OCI-LY1 (cell line): ENCODE results near the gene PPP1R9A.

Source experiments
- H2AFZ ChIP-seq: fragments of 200-600 bp; sonication (generic), shearing (Covaris generic); 2 replicates; pipeline ENCODE4 v1.6.0; 2014; ENCODE audit warnings: antibody characterized with exemption, mild to moderate bottlenecking, low read length
- H3F3A ChIP-seq: fragments of 200-600 bp; sonication (generic), shearing (Covaris generic); 2 replicates; pipeline ENCODE4 v1.6.0; 2014; ENCODE audit warnings: mild to moderate bottlenecking, antibody characterized with exemption, low read length, moderate library complexity; ENCODE audit not compliant: insufficient read depth
- H3K27ac ChIP-seq: fragments of 200-600 bp; sonication (generic); 2 replicates; pipeline ENCODE4 v1.5.1; 2014; ENCODE audit warnings: low read length, mixed run types, mild to moderate bottlenecking, low read depth; ENCODE audit not compliant: poor library complexity, severe bottlenecking
- H3K27me3 ChIP-seq: fragments of 200-600 bp; sonication (generic); 2 replicates; pipeline ENCODE4 v1.6.0; 2014; ENCODE audit warnings: antibody characterized with exemption, mild to moderate bottlenecking, low read length, moderate library complexity; ENCODE audit not compliant: insufficient read depth
- H3K36me3 ChIP-seq: fragments of 200-600 bp; sonication (generic); 2 replicates; pipeline ENCODE4 v1.6.1; 2014; ENCODE audit warnings: mild to moderate bottlenecking, antibody characterized with exemption, low read length, moderate library complexity, mixed read lengths; ENCODE audit not compliant: insufficient read depth
- H3K4me1 ChIP-seq: fragments of 200-600 bp; sonication (generic); 2 replicates; pipeline ENCODE4 v1.5.1; 2014; ENCODE audit warnings: mild to moderate bottlenecking, low read length, moderate library complexity; ENCODE audit not compliant: insufficient read depth, severe bottlenecking
- H3K4me2 ChIP-seq: fragments of 200-600 bp; sonication (generic), shearing (Covaris generic); 2 replicates; pipeline ENCODE4 v1.6.1; 2014; ENCODE audit warnings: low read length
- H3K4me3 ChIP-seq: fragments of 200-600 bp; sonication (generic); 2 replicates; pipeline ENCODE4 v1.5.1; 2014; ENCODE audit warnings: low read length, low read depth, mild to moderate bottlenecking, mixed read lengths; ENCODE audit not compliant: poor library complexity, severe bottlenecking
- H3K79me2 ChIP-seq: fragments of 200-600 bp; shearing (Covaris generic); 2 replicates; pipeline ENCODE4 v1.6.1; 2016; ENCODE audit warnings: mixed run types, low read length, mixed read lengths; ENCODE audit not compliant: insufficient read depth
- H3K9ac ChIP-seq: fragments of 200-600 bp; sonication (generic), shearing (Covaris generic); 2 replicates; pipeline ENCODE4 v1.6.1; 2014; ENCODE audit warnings: mild to moderate bottlenecking, low read length, mixed read lengths
- H3K9me2 ChIP-seq: fragments of 200-600 bp; sonication (generic), shearing (Covaris generic); 2 replicates; pipeline ENCODE4 v1.6.1; 2014; ENCODE audit warnings: low read depth, mild to moderate bottlenecking, low read length, mixed read lengths
- H3K9me3 ChIP-seq: fragments of 200-600 bp; shearing (Covaris generic); 2 replicates; pipeline ENCODE4 v1.6.1; 2014; ENCODE audit warnings: low read length, mixed read lengths
- H4K20me1 ChIP-seq: fragments of 200-600 bp; sonication (generic), shearing (Covaris generic); 2 replicates; pipeline ENCODE4 v1.6.0; 2016; ENCODE audit warnings: mild to moderate bottlenecking, low read length; ENCODE audit not compliant: insufficient read depth
- EZH2 ChIP-seq: fragments of 200-600 bp; sonication (generic), shearing (Covaris generic); IDR thresholded peaks from 2 replicates; pipeline ENCODE4 v1.8.0; 2017; ENCODE audit warnings: borderline replicate concordance, mixed run types, mild to moderate bottlenecking, antibody characterized with exemption, low read length, moderate library complexity, mixed read lengths
- TF ChIP-seq, protein P1 (sequence below): fragments of 200-600 bp; sonication (generic), shearing (Covaris generic); IDR thresholded peaks from 2 replicates; pipeline ENCODE4 v1.5.1; 2017; ENCODE audit warnings: mild to moderate bottlenecking, antibody characterized with exemption, low read length, moderate library complexity, mixed read lengths

Gene PPP1R9A

DNA sequence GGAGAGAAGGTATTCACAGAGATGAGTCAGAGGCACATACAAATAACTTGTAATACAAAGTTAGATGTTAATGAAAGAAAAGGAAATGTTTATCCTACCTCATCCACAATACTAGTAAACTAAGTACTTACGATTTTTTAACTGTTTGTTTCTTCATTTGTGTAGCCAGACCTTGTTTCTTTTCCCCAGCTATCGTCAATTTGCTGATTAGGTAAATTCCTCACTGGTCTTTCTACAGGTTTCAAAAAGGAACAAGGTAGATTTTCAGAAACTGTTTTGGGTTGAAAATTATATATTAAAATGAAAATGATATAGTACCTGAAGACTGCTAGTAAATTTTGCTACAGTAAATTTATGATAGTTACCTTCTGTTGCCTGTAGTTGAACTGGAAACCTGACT, 360.4 kb downstream of the PPP1R9A start:
- H3K4me1 ChIP-seq, result no peaks in the 10 kb centered on the region
- no peaks in the 10 kb centered on the region for H3K9me3 ChIP-seq
- H3F3A ChIP-seq, result no peaks in the 10 kb centered on the region
- H2AFZ ChIP-seq, result no peak overlapping the region
- no peak overlapping the region for H3K9ac ChIP-seq
- H3K9me2 ChIP-seq, result no peaks in the 10 kb centered on the region
- no peaks in the 10 kb centered on the region for H3K79me2 ChIP-seq
- H3K27ac ChIP-seq, result no peak overlapping the region
- TF ChIP-seq, protein P1, sequence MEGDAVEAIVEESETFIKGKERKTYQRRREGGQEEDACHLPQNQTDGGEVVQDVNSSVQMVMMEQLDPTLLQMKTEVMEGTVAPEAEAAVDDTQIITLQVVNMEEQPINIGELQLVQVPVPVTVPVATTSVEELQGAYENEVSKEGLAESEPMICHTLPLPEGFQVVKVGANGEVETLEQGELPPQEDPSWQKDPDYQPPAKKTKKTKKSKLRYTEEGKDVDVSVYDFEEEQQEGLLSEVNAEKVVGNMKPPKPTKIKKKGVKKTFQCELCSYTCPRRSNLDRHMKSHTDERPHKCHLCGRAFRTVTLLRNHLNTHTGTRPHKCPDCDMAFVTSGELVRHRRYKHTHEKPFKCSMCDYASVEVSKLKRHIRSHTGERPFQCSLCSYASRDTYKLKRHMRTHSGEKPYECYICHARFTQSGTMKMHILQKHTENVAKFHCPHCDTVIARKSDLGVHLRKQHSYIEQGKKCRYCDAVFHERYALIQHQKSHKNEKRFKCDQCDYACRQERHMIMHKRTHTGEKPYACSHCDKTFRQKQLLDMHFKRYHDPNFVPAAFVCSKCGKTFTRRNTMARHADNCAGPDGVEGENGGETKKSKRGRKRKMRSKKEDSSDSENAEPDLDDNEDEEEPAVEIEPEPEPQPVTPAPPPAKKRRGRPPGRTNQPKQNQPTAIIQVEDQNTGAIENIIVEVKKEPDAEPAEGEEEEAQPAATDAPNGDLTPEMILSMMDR, result no peak
- no peak for TF ChIP-seq EZH2
- H4K20me1 ChIP-seq, result no peaks in the 10 kb centered on the region
- H3K4me3 ChIP-seq, result no peak overlapping the region
- H3K4me2 ChIP-seq, result no peak overlapping the region
- H3K36me3 ChIP-seq, result no peaks in the 10 kb centered on the region
- no peaks in the 10 kb centered on the region for H3K27me3 ChIP-seq

DNA sequence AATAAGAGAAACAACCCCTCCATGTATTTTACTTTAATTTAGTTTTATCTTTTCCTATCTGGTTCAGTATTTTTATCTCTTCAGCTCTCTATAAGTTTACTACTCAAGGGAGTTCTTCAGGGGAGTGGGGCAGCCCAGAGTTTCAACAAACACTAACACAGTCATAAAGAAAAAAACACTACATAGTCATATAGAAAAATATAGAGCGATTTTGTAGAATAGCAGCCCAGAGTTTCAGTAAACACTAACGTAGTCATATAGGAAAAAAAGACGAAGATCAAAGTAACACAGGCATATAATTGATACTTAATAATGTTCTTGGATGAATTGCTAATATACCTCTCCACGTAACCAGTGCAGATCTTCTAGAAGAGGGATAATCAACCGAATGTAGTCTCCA, 362.2 kb downstream of the PPP1R9A start:
- Histone ChIP-seq H3K9me3 (no peaks in the 10 kb centered on the region), H3K9me2 (no peaks in the 10 kb centered on the region), H3K4me3 (no peak overlapping the region), H3K9ac (no peak overlapping the region), H3K27ac (no peak overlapping the region), H3K4me2 (no peak overlapping the region), H3K4me1 (no peaks in the 10 kb centered on the region), H3F3A (no peaks in the 10 kb centered on the region), H3K36me3 (no peaks in the 10 kb centered on the region), H3K79me2 (no peaks in the 10 kb centered on the region), H4K20me1 (no peaks in the 10 kb centered on the region), H3K27me3 (no peaks in the 10 kb centered on the region), H2AFZ (no peak overlapping the region)
- TF ChIP-seq, protein P1, result no peak
- no peak for TF ChIP-seq EZH2

DNA sequence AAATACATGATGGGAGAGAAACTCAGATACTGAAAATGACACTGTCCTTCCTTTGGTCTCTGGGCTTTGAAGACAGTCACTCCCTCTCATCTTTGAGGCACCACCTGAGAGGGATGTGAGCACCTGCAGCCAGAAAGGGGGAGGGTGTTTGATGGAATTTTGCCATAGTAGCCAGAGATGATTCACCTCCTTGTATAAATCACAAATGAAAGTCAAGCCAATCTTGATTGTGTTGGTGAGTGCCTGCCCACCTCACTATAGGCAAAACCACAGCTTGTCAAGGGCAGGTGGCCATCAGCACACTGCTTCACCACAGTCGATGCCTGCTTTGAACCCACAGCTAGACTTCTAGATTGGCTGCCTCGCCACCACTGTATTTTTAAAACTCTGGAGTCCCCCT, 368.7 kb downstream of the PPP1R9A start:
- Histone ChIP-seq H3K36me3 (no peaks in the 10 kb centered on the region), H3K4me1 (no peaks in the 10 kb centered on the region), H3K4me3 (no peak overlapping the region), H2AFZ (no peak overlapping the region), H3K27ac (no peak overlapping the region), H3K27me3 (no peaks in the 10 kb centered on the region), H3K4me2 (no peak overlapping the region), H3K9me3 (no peaks in the 10 kb centered on the region), H3K9me2 (no peaks in the 10 kb centered on the region), H3K79me2 (no peaks in the 10 kb centered on the region), H4K20me1 (no peaks in the 10 kb centered on the region), H3F3A (no peaks in the 10 kb centered on the region), H3K9ac (no peak overlapping the region)
- TF ChIP-seq, protein P1, result no peak
- TF ChIP-seq EZH2, result no peak
